ENCODE measurements around the gene RARA.

RARA gene

DNA sequence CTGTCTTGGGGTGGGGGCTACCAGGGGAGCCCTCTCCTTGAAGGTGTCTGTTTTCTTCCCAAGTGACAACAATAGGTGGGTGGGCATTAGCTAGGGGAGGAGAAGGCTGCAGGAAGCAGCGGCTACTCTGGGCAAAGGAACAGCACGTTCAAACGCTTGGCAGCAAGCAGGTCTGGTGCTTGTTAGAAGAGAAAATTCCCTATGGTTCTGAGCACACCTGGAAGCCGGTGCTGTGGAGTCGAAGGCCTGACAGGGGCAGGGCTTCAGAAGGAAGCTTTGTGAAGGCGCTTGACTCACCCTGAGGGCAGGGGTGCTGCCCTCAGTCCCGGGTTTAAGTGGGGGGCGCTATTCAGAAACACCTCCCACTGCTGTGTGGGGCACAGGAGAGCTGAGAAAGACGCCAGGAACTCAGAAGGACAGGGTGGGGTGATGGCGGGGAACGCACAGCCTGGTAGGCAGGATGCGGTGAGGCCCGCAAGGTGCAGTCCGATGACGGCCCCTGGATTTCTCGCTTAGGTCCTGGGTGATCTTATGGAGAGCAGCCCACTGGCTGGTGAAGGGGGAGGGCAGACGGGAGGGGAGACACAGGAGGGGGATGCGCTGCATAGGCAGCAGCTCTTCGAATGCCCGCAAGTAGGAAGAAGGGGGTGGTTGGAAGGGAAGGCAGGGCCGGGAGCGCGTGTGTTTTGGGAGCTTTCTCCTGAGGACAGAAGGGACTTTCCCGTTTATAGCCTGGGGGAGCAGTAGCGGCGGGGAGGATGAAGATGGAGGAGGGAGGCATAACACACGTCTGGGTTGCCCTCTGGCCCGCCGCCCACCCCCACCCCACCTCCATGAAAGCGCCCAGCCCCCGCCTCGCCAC lies 52.3 kb downstream of the RARA start:
- Histone ChIP-seq H3K4me3 (ENCODE audit: low read depth in 1 of 2, low read length in 2 of 2) (no peak overlapping the region), H3K4me2 (ENCODE audit: insufficient read depth, low read length) (no peak overlapping the region), H3K27ac (ENCODE audit: low read length) (no peak overlapping the region), H3K27me3 (ENCODE audit: insufficient read depth, low read length, poor library complexity) (no peaks in the 10 kb centered on the region), H4K20me1 (ENCODE audit: insufficient read depth, low read length) (no peaks in the 10 kb centered on the region), H3K9me3 (ENCODE audit: insufficient read depth, low read length, severe bottlenecking) (no peaks in the 10 kb centered on the region), H3K4me1 (ENCODE audit: insufficient read depth, low read length) (peaks cover 28% of the 10 kb centered on the region), H2AFZ (ENCODE audit: low read depth, low read length) (no peak overlapping the region), H3K36me3 (ENCODE audit: insufficient read depth, low read length) (no peaks in the 10 kb centered on the region), H3K9ac (ENCODE audit: low read depth, low read length) (no peak overlapping the region), H3K79me2 (ENCODE audit: insufficient read depth, low read length) (no peaks in the 10 kb centered on the region)
- no peak for ATAC-seq (ENCODE audit: insufficient read depth, low read depth)
- TF ChIP-seq, protein P1, sequence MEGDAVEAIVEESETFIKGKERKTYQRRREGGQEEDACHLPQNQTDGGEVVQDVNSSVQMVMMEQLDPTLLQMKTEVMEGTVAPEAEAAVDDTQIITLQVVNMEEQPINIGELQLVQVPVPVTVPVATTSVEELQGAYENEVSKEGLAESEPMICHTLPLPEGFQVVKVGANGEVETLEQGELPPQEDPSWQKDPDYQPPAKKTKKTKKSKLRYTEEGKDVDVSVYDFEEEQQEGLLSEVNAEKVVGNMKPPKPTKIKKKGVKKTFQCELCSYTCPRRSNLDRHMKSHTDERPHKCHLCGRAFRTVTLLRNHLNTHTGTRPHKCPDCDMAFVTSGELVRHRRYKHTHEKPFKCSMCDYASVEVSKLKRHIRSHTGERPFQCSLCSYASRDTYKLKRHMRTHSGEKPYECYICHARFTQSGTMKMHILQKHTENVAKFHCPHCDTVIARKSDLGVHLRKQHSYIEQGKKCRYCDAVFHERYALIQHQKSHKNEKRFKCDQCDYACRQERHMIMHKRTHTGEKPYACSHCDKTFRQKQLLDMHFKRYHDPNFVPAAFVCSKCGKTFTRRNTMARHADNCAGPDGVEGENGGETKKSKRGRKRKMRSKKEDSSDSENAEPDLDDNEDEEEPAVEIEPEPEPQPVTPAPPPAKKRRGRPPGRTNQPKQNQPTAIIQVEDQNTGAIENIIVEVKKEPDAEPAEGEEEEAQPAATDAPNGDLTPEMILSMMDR (IDR thresholded peaks at IDR 0.05; ENCODE audit: borderline replicate concordance, extremely low read depth, low read length, poor library complexity, severe bottlenecking), result no peak
- no peak for TF ChIP-seq EZH2 (IDR thresholded peaks at IDR 0.05; ENCODE audit: borderline replicate concordance, low read depth, low read length, severe bottlenecking)
- DNase-seq, result no peak

DNA sequence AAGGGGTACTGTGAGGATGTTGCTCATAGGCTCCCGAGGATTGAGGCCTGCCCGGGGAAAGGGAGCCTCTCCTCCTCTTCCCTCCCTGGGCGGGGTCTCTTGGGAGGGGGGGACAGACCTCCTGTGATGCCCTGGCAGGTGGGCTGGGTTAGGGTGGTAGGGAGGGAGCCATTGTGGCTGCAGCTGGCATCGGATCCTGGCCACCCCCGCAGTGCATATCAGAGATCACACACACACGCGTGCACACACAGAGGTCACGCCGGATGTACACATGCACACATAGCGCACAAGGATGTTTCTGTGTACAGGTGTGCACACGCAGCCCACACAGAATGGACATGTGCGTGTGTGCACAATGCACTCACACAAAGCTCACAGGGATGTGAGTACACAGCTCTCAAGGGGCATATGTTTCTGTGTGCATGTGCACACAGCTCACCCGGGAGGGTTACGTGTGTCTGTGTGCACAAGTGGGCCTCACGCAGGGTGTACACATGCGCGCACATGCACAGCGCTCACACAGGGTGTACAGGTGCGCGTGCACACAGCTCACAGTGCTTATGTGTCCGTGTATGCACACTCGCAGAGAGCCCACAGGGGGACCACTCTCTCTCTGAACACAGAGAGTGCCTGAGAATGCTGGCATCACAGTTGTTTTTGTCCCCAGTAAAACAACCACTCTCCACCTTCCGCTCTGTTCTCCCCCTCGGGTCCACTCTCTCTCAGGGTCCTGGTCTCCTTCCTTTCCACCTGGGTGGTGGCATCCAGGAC lies 53.1 kb downstream of the RARA start:
- Histone ChIP-seq H3K27ac (ENCODE audit: low read length) (peak overlapping the region; percentile 52), H3K9ac (ENCODE audit: low read depth, low read length) (peak overlapping the region; percentile 52), H3K4me3 (ENCODE audit: low read depth in 1 of 2, low read length in 2 of 2) (peak overlapping the region in 1 of 2 experiments; percentile 58; a peak in 2 of 4 replicates)

DNA sequence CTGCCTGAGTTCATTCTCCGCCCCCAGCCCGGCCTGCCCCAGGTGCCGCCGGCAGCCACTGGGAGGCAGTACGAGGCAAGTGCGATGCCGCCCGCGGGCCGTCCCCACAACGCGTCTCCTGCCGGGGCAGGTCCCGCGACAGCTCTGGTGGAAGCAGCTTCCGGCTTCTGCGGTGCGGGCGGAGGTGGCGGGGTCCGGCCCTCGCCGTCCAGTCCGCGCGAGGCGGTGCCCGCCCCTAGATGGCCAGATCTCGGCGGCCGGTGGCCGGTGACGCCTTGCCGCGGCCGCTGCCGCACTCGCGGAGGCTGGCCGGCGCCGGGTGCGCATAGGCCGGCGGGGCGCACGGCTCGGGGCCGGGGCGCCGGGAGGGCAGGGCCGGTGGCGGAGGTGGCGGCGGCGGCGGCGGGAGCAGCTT lies 53.7 kb downstream of the RARA start:
- no peaks in the 10 kb centered on the region for H3K79me2 ChIP-seq (ENCODE audit: insufficient read depth, low read length)
- no peaks in the 10 kb centered on the region for H3K27me3 ChIP-seq (ENCODE audit: insufficient read depth, low read length, poor library complexity)
- H3K4me2 ChIP-seq (ENCODE audit: insufficient read depth, low read length), result peak overlapping the region; percentile 63
- TF ChIP-seq, protein P1 (IDR thresholded peaks at IDR 0.05; ENCODE audit: borderline replicate concordance, extremely low read depth, low read length, poor library complexity, severe bottlenecking), result peak; percentile 85
- TF ChIP-seq EZH2 (IDR thresholded peaks at IDR 0.05; ENCODE audit: borderline replicate concordance, low read depth, low read length, severe bottlenecking), result no peak
- H3K36me3 ChIP-seq (ENCODE audit: insufficient read depth, low read length), result no peaks in the 10 kb centered on the region
- no peaks in the 10 kb centered on the region for H3K9me3 ChIP-seq (ENCODE audit: insufficient read depth, low read length, severe bottlenecking)
- no peaks in the 10 kb centered on the region for H4K20me1 ChIP-seq (ENCODE audit: insufficient read depth, low read length)
- DNase-seq (peak; percentile 84), ATAC-seq (ENCODE audit: insufficient read depth, low read depth) (peak; percentile 87)
- peak overlapping the region in 1 of 2 experiments; percentile 58; a peak in 2 of 4 replicates for H3K4me3 ChIP-seq (ENCODE audit: low read depth in 1 of 2, low read length in 2 of 2)
- H3K4me1 ChIP-seq (ENCODE audit: insufficient read depth, low read length), result peaks cover 31% of the 10 kb centered on the region
- no peak overlapping the region; the same call in 1 of the 2 replicates for H3K27ac ChIP-seq (ENCODE audit: low read length)
- peak overlapping the region; percentile 64 for H2AFZ ChIP-seq (ENCODE audit: low read depth, low read length)
- H3K9ac ChIP-seq (ENCODE audit: low read depth, low read length), result peak overlapping the region; percentile 52

More for the DNA sequence above, 53.1 kb downstream of the RARA start:
- ATAC-seq (ENCODE audit: insufficient read depth, low read depth) (peak; percentile 26; the same call in 2 of the 3 replicates), DNase-seq (no peak)
- Histone ChIP-seq H3K9me3 (ENCODE audit: insufficient read depth, low read length, severe bottlenecking) (no peaks in the 10 kb centered on the region), H2AFZ (ENCODE audit: low read depth, low read length) (peak overlapping the region; percentile 64), H4K20me1 (ENCODE audit: insufficient read depth, low read length) (no peaks in the 10 kb centered on the region), H3K27me3 (ENCODE audit: insufficient read depth, low read length, poor library complexity) (no peaks in the 10 kb centered on the region), H3K4me2 (ENCODE audit: insufficient read depth, low read length) (peak overlapping the region; percentile 63), H3K36me3 (ENCODE audit: insufficient read depth, low read length) (no peaks in the 10 kb centered on the region), H3K4me1 (ENCODE audit: insufficient read depth, low read length) (peaks cover 31% of the 10 kb centered on the region), H3K79me2 (ENCODE audit: insufficient read depth, low read length) (no peaks in the 10 kb centered on the region)
- no peak for TF ChIP-seq EZH2 (IDR thresholded peaks at IDR 0.05; ENCODE audit: borderline replicate concordance, low read depth, low read length, severe bottlenecking)
- TF ChIP-seq, protein P1 (IDR thresholded peaks at IDR 0.05; ENCODE audit: borderline replicate concordance, extremely low read depth, low read length, poor library complexity, severe bottlenecking), result no peak
